Measurements from ENCODE around the gene JMJD1C.

The JMJD1C gene

DNA sequence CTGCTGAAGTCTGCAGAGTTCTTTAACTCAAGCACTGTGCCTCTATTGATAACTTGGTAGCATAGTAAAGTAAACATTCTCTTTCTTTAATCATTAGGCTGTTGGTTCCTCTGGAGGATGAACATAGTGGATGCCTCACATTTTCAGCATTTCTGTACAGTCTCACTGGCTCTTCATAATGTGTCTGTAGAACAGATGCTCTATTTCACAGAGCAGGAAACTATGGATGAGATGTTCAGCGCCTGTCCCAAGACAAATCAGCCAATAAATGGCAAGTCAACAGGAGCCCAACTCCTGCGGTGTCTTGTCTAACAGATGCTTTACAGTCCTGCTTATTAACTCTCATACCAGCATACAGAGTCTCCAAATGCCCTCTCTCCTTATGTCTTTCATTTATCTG, 296.2 kb downstream of the JMJD1C start (continued):
- TF ChIP-seq, protein P1, sequence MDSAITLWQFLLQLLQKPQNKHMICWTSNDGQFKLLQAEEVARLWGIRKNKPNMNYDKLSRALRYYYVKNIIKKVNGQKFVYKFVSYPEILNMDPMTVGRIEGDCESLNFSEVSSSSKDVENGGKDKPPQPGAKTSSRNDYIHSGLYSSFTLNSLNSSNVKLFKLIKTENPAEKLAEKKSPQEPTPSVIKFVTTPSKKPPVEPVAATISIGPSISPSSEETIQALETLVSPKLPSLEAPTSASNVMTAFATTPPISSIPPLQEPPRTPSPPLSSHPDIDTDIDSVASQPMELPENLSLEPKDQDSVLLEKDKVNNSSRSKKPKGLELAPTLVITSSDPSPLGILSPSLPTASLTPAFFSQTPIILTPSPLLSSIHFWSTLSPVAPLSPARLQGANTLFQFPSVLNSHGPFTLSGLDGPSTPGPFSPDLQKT (IDR thresholded peaks at IDR 0.05; ENCODE audit: borderline replicate concordance, low read depth, low read length) = no peak
- no peak for TF ChIP-seq ZFP37 (tag by site-specific recombination; IDR thresholded peaks at IDR 0.05)
- no peak for TF ChIP-seq ZIC2 (tag by site-specific recombination; IDR thresholded peaks at IDR 0.05)
- no peak for TF ChIP-seq ZBTB21 (tag by site-specific recombination; IDR thresholded peaks at IDR 0.05)
- TF ChIP-seq ZNF221 (tag by site-specific recombination; IDR thresholded peaks at IDR 0.05; ENCODE audit: borderline replicate concordance) = no peak
- no peak for TF ChIP-seq ZBTB48 (tag by site-specific recombination; IDR thresholded peaks at IDR 0.05)
- no peak for TF ChIP-seq ZNF302 (tag by site-specific recombination; IDR thresholded peaks at IDR 0.05; ENCODE audit: low read depth)

DNA sequence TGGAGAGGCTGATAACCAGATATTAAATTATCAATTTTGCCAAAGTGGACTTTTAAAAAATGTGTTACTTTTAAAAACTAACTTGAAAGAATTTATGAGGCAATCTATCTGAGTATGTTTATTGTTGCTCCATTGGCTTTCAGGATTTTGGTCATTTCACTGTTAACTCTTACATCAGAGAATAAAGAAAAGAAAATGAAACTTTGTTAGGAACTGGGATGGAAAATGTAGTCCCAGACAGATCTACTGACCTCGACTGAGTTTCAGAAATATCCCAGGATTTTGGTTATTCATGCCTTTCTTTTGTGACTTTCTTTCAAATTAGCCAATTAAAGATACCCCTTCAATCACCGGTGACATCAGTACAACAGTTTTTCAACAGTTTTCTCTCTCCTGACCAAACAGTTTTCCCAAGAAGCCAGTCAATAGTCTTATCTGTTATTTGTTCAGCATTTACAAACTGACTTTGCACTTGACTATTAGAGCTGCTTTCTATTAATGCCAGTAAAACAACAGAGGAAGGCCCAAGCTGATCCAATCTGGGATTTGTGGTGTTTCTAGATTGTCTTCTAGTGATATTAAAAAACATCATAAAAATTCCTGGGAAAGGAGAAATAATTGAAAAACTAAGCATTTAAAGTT, 296.8 kb downstream of the JMJD1C start:
- POLR2A ChIA-PET = no interaction called here
- no peaks in the 10 kb centered on the region for H3K9me3 ChIP-seq (ENCODE audit: control insufficient read depth, insufficient read depth, low read depth, low read length)
- H3K4me3 ChIP-seq (ENCODE audit: low read depth, low read length) = no peak overlapping the region
- peak; percentile 54; the same call in 1 of the 2 replicates for TF ChIP-seq FEZF1 (tag by site-specific recombination; IDR thresholded peaks at IDR 0.05)
- TF ChIP-seq, protein P2, sequence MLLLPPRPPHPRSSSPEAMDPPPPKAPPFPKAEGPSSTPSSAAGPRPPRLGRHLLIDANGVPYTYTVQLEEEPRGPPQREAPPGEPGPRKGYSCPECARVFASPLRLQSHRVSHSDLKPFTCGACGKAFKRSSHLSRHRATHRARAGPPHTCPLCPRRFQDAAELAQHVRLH (tag by site-specific recombination; IDR thresholded peaks at IDR 0.05) = no peak
- TF ChIP-seq, protein P3, sequence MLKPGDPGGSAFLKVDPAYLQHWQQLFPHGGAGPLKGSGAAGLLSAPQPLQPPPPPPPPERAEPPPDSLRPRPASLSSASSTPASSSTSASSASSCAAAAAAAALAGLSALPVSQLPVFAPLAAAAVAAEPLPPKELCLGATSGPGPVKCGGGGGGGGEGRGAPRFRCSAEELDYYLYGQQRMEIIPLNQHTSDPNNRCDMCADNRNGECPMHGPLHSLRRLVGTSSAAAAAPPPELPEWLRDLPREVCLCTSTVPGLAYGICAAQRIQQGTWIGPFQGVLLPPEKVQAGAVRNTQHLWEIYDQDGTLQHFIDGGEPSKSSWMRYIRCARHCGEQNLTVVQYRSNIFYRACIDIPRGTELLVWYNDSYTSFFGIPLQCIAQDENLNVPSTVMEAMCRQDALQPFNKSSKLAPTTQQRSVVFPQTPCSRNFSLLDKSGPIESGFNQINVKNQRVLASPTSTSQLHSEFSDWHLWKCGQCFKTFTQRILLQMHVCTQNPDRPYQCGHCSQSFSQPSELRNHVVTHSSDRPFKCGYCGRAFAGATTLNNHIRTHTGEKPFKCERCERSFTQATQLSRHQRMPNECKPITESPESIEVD (tag by site-specific recombination; IDR thresholded peaks at IDR 0.05) = peak; percentile 22; the same call in 1 of the 2 replicates
- TF ChIP-seq ZNF311 (tag by site-specific recombination; IDR thresholded peaks at IDR 0.05; ENCODE audit: borderline replicate concordance) = no peak
- TF ChIP-seq ZNF239 (tag by site-specific recombination; IDR thresholded peaks at IDR 0.05) = no peak
- no peak for TF ChIP-seq ZNF324 (tag by site-specific recombination; IDR thresholded peaks at IDR 0.05)
- TF ChIP-seq ZNF2 (tag by site-specific recombination; IDR thresholded peaks at IDR 0.05) = no peak
- no peak for TF ChIP-seq ZNF654 (tag by site-specific recombination; IDR thresholded peaks at IDR 0.05; ENCODE audit: low read depth)
- no peak for TF ChIP-seq ZNF169 (tag by site-specific recombination; IDR thresholded peaks at IDR 0.05)
- no peak for TF ChIP-seq ZNF677 (tag by site-specific recombination; IDR thresholded peaks at IDR 0.05)
- no peak for TF ChIP-seq ZNF426 (tag by site-specific recombination; IDR thresholded peaks at IDR 0.05)
- no peak overlapping the region for H3K27ac ChIP-seq (ENCODE audit: extremely low read depth, low read depth, low read length)
- peaks cover 8% of the 10 kb centered on the region for H3K4me1 ChIP-seq (ENCODE audit: control insufficient read depth, insufficient read depth, low read length)
- CTCF ChIA-PET = interaction anchor here (0.6 to 6.9 kb wide), 5 partner anchors 11 to 604 kb away, joined by 3 to 75 read pairs (median 20); no protein-coding TSS in a partner anchor
- peaks cover 11 to 53% of the 10 kb centered on the region in 2 experiments; a peak in 2 of 3 replicates for H3K36me3 ChIP-seq (ENCODE audit: control insufficient read depth in 2 of 2, insufficient read depth in 1 of 2, low read length in 2 of 2)

DNA sequence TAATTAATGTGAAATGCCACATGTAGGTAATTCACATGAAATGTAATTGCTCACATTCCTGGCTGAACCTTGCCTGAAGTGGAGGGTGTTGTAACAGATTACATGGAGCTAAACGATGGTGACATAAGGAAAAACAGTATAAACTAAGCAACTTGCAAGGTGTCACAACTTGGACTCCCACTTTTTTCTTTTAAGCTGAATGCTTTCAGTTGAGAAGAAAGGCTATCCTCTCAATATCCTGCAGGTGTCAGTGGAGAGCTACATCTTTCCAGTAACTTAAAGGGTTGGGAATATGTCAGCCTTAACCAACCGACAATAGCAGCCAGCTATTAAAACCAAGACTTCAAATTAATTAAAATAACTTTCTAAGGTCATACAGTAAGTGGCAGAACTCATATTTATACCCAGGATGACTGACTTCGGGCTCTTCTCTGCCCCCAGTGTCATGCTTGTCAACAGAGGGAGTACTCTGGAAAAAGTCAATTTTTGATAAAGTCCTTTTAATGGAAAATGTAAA, 299.0 kb downstream of the JMJD1C start:
- peaks cover 0 to 48% of the 10 kb centered on the region in 2 experiments; a peak in 2 of 3 replicates for H3K36me3 ChIP-seq (ENCODE audit: control insufficient read depth in 2 of 2, insufficient read depth in 1 of 2, low read length in 2 of 2)
- H3K4me1 ChIP-seq (ENCODE audit: control insufficient read depth, insufficient read depth, low read length) = peaks cover 8% of the 10 kb centered on the region
- no peak overlapping the region for H3K4me3 ChIP-seq (ENCODE audit: low read depth, low read length)
- H3K9me3 ChIP-seq (ENCODE audit: control insufficient read depth, insufficient read depth, low read depth, low read length) = no peaks in the 10 kb centered on the region
- no peak for TF ChIP-seq BCL11B (tag by site-specific recombination; IDR thresholded peaks at IDR 0.05; ENCODE audit: low read depth)
- no peak for TF ChIP-seq IKZF3 (tag by site-specific recombination; IDR thresholded peaks at IDR 0.05)
- TF ChIP-seq, protein P3 (tag by site-specific recombination; IDR thresholded peaks at IDR 0.05) = peak; percentile 35; the same call in 1 of the 2 replicates
- no peak for TF ChIP-seq ZNF514 (tag by site-specific recombination; IDR thresholded peaks at IDR 0.05)
- TF ChIP-seq ZNF654 (tag by site-specific recombination; IDR thresholded peaks at IDR 0.05; ENCODE audit: low read depth) = peak; percentile 77
- TF ChIP-seq OVOL3 (tag by site-specific recombination; IDR thresholded peaks at IDR 0.05) = no peak
- ChIA-PET POLR2A (interaction anchor here (1.5 to 2.6 kb wide), 2 partner anchors 103 to 463 kb away, joined by 5 to 10 read pairs; no protein-coding TSS in a partner anchor), CTCF (interaction anchor here (0.5 to 6.9 kb wide), 46 partner anchors 9 to 843 kb away, joined by 3 to 75 read pairs (median 4); partner anchors contain the start of gene JMJD1C)
- H3K27ac ChIP-seq (ENCODE audit: extremely low read depth, low read depth, low read length) = no peak overlapping the region

Measured in HEK293 (cell line).